ENCODE measurements around the gene COL8A1. TPM values are rescaled to one million over a fixed set of nuclear protein-coding genes. Genes with fewer than 3 reads are reported as not detected.

The COL8A1 gene
- total RNA-seq, 1 experiment from 2014 or later, result 0.13 TPM

DNA sequence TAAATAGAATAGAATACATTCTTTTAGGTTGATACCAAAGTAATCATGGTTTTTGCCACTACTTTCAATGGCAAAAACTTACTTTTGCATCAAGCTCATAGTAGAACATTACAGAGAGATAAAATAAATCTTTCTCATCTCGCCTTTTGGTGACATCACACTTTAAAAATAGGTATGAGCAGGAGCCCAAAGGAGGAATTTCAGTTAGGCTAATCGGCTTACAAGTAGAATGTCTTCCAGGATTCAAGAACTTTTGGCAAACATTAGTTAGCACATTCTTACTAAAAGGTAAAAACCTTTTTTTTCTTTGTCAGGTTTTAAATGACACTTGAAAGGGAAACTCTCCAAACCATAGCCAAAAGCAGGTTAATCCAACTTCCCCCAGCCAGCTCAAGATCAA, 119.6 kb downstream of the COL8A1 start:
- Histone ChIP-seq H3K36me3 (ENCODE audit: control insufficient read depth, insufficient read depth, low read length) (no peaks in the 10 kb centered on the region), H3K4me3 (ENCODE audit: low read depth in 2 of 2, low read length in 2 of 2) (no peak overlapping the region), H3K27me3 (ENCODE audit: control insufficient read depth, insufficient read depth, low read length) (peaks cover 37% of the 10 kb centered on the region), H3K4me1 (ENCODE audit: control insufficient read depth, insufficient read depth, low read length) (no peaks in the 10 kb centered on the region), H3K27ac (ENCODE audit: low read length) (no peak overlapping the region), H3K9me3 (ENCODE audit: control insufficient read depth, insufficient read depth, low read depth, low read length) (no peaks in the 10 kb centered on the region)
- in situ Hi-C loops (cut with HindIII; ENCODE audit: low pct_unique_long_range_greater_than_20kb, low sequenced_read_pairs) (no loop called here), intact Hi-C loops (cut with micrococcal nuclease; ENCODE audit: unreplicated experiment) (no loop called here)
- no peak for TF ChIP-seq TCF7L2 (IDR thresholded peaks at IDR 0.05; ENCODE audit: low read depth, low read length)
- TF ChIP-seq, protein P1, sequence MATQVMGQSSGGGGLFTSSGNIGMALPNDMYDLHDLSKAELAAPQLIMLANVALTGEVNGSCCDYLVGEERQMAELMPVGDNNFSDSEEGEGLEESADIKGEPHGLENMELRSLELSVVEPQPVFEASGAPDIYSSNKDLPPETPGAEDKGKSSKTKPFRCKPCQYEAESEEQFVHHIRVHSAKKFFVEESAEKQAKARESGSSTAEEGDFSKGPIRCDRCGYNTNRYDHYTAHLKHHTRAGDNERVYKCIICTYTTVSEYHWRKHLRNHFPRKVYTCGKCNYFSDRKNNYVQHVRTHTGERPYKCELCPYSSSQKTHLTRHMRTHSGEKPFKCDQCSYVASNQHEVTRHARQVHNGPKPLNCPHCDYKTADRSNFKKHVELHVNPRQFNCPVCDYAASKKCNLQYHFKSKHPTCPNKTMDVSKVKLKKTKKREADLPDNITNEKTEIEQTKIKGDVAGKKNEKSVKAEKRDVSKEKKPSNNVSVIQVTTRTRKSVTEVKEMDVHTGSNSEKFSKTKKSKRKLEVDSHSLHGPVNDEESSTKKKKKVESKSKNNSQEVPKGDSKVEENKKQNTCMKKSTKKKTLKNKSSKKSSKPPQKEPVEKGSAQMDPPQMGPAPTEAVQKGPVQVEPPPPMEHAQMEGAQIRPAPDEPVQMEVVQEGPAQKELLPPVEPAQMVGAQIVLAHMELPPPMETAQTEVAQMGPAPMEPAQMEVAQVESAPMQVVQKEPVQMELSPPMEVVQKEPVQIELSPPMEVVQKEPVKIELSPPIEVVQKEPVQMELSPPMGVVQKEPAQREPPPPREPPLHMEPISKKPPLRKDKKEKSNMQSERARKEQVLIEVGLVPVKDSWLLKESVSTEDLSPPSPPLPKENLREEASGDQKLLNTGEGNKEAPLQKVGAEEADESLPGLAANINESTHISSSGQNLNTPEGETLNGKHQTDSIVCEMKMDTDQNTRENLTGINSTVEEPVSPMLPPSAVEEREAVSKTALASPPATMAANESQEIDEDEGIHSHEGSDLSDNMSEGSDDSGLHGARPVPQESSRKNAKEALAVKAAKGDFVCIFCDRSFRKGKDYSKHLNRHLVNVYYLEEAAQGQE (IDR thresholded peaks at IDR 0.05; ENCODE audit: insufficient read depth in 1 of 2, low read depth in 2 of 2, low read length in 1 of 2), result no peak
- TF ChIP-seq, protein P2, sequence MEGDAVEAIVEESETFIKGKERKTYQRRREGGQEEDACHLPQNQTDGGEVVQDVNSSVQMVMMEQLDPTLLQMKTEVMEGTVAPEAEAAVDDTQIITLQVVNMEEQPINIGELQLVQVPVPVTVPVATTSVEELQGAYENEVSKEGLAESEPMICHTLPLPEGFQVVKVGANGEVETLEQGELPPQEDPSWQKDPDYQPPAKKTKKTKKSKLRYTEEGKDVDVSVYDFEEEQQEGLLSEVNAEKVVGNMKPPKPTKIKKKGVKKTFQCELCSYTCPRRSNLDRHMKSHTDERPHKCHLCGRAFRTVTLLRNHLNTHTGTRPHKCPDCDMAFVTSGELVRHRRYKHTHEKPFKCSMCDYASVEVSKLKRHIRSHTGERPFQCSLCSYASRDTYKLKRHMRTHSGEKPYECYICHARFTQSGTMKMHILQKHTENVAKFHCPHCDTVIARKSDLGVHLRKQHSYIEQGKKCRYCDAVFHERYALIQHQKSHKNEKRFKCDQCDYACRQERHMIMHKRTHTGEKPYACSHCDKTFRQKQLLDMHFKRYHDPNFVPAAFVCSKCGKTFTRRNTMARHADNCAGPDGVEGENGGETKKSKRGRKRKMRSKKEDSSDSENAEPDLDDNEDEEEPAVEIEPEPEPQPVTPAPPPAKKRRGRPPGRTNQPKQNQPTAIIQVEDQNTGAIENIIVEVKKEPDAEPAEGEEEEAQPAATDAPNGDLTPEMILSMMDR (IDR thresholded peaks at IDR 0.05), result no peak
- TF ChIP-seq POLR2AphosphoS5 (IDR thresholded peaks at IDR 0.05; ENCODE audit: low read depth, low read length), result no peak
- TF ChIP-seq SIN3A (IDR thresholded peaks at IDR 0.05; ENCODE audit: borderline replicate concordance, insufficient read depth, low read depth, low read length), result no peak
- BruUV-seq (replicated peaks), result no TSS peak
- ATAC-seq, result no peak
- no peak for DNase-seq (ENCODE audit: low read depth, low spot score)
- ChIA-PET CTCF (no interaction called here), POLR2A (no interaction called here)

DNA sequence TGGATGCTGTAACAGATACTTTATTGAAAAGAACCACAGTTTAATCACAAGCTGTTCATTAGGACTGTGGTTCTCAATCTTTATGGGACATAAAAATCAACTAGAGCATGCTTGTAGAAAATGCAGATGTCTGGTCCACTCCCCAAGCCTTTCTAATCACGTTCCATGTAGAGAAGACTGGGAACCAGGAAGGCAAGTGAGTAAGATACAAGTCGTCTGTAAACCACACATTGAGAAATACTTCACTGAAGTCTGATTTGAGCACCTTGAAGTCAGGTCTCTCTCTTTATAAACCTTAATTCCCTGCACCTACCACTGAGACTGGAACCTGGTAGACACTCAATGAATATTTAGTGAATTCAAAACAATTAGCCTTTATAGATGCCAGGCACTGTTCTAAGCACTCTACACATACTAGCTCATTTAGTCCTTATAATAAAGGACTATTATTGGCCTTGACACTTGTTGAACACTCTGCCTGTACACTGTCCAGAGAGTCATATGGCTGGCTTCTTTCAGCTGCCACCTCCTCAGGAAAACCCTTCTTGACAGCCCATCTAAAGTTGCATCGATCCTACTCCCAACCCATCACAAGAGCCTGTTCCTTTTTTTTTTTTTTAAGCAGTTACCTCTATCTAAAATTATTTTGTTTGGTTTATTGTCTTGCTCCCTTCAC, 120.2 kb downstream of the COL8A1 start:
- ATAC-seq, result no peak
- no peak for TF ChIP-seq POLR2AphosphoS5 (IDR thresholded peaks at IDR 0.05; ENCODE audit: low read depth, low read length)
- TF ChIP-seq, protein P1 (IDR thresholded peaks at IDR 0.05; ENCODE audit: insufficient read depth in 1 of 2, low read depth in 2 of 2, low read length in 1 of 2), result no peak
- no peaks in the 10 kb centered on the region for H3K36me3 ChIP-seq (ENCODE audit: control insufficient read depth, insufficient read depth, low read length)
- ChIA-PET CTCF (no interaction called here), POLR2A (no interaction called here)
- H3K4me1 ChIP-seq (ENCODE audit: control insufficient read depth, insufficient read depth, low read length), result no peaks in the 10 kb centered on the region
- H3K4me3 ChIP-seq (ENCODE audit: low read depth in 2 of 2, low read length in 2 of 2), result no peak overlapping the region
- H3K27ac ChIP-seq (ENCODE audit: low read length), result no peak overlapping the region
- BruUV-seq (replicated peaks), result no TSS peak
- intact Hi-C loops (cut with micrococcal nuclease; ENCODE audit: unreplicated experiment) (no loop called here), in situ Hi-C loops (cut with HindIII; ENCODE audit: low pct_unique_long_range_greater_than_20kb, low sequenced_read_pairs) (no loop called here)
- DNase-seq (ENCODE audit: low read depth, low spot score), result no peak
- H3K9me3 ChIP-seq (ENCODE audit: control insufficient read depth, insufficient read depth, low read depth, low read length), result no peaks in the 10 kb centered on the region
- peaks cover 36% of the 10 kb centered on the region for H3K27me3 ChIP-seq (ENCODE audit: control insufficient read depth, insufficient read depth, low read length)

Data from Panc1 (cell line).